Measurements from ENCODE around the gene CDKN2AIPNL.

CDKN2AIPNL gene

DNA sequence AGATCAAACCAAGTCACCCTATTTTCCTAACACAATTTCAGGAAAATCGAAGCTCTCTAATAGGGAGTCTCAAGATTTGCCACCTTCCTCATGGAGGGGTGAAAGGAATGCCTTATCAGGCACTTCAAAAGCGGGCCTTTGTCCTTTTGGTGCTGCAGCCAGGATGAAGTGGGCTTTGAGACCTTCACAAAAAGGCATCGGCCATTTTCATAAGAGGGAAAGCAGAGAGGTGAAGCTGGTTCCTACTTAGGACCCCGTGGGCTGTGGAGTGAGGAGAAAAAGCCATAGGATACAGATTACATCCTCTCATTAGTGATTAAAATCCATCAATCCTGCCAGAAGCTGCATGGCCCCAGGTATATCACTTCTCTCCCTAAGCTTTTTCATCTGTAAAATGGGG lies 859 bp downstream of the CDKN2AIPNL start:
- TF ChIP-seq, protein P1, sequence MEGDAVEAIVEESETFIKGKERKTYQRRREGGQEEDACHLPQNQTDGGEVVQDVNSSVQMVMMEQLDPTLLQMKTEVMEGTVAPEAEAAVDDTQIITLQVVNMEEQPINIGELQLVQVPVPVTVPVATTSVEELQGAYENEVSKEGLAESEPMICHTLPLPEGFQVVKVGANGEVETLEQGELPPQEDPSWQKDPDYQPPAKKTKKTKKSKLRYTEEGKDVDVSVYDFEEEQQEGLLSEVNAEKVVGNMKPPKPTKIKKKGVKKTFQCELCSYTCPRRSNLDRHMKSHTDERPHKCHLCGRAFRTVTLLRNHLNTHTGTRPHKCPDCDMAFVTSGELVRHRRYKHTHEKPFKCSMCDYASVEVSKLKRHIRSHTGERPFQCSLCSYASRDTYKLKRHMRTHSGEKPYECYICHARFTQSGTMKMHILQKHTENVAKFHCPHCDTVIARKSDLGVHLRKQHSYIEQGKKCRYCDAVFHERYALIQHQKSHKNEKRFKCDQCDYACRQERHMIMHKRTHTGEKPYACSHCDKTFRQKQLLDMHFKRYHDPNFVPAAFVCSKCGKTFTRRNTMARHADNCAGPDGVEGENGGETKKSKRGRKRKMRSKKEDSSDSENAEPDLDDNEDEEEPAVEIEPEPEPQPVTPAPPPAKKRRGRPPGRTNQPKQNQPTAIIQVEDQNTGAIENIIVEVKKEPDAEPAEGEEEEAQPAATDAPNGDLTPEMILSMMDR (IDR thresholded peaks at IDR 0.05) = no peak

DNA sequence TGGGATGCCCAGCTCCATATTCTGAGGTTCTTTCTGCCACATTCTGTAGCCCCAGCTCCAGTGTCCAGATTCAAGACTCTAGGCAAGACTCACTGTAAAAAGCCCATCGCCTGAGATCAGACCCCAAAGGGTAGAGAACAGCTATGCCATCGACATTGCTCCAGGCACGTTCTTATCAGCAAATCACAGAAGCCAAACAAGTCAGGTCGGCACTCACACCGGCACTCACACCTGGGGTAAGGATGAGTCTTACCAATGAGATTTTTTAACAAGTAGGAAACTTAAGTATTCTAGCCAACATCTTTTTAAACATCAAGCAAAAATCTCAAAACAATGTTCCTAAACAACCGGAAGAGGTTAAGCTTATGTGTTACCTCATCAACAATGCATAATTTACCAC lies 2.4 kb downstream of the CDKN2AIPNL start:
- TF ChIP-seq, protein P1 (IDR thresholded peaks at IDR 0.05) = no peak

DNA sequence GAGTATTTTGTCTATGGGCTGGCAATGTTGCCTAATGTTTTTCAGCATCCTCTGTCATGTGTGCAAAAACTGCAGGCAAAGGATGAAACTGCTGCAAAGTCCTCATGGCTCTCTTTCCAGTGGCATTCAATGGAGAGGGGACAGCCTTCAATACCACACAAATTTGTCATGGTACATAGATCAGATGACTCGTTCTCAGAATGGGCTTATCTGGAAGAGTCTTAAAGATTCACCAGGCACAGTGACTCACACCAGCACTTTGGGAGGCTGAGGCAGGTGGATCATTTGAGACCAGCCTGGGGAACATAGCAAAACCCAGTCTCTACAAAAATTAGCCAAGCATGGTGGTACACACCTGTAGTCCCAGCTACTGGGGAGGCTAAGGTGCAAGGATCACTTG lies 5.3 kb downstream of the CDKN2AIPNL start:
- TF ChIP-seq, protein P1 (IDR thresholded peaks at IDR 0.05) = no peak

DNA sequence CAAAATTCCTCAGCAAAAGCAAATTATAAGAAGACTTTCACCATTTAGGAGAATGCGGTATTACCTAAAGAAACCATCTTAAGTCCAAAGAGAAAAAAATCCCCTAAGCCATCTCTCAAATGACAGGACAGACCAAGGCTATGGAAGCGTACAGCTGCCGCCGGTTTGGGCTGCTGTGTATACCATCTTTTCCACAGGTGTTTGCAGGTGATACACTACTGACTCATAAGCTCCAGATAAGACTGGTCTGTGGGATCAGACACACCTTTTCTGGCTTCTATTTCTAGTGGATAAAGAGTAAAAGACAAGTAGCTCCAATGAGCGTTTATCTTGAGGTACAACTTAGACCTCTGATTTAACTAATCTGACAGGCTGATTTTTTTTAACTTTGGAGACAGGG lies 7.7 kb downstream of the CDKN2AIPNL start:
- TF ChIP-seq, protein P1 (IDR thresholded peaks at IDR 0.05) = no peak

DNA sequence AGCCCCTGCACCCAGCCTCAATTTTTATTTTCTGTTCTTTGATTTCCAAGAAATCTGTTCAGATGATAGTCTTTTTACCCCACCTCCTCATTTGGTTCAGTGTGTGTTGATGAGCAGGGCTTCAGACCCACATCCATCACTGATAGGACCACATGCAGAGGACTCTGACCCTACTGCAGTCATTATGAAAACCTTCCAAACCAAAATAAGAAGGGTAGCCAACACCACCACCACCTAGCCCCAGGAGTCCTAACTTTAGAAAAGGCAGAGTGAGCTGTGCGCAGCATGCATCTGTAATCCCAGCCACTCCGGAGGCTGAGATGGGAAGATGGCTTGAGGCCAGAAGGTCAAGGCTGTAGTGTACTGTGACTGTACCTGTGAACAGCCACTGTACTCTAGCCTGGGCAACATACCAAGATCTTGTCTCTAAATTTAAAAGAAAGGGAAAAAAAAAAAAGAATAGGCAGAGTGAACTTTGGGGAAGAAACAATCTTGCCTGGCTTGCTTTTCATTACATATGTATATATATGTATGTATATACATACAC lies 13.0 kb downstream of the CDKN2AIPNL start:
- TF ChIP-seq, protein P1 (IDR thresholded peaks at IDR 0.05) = no peak

DNA sequence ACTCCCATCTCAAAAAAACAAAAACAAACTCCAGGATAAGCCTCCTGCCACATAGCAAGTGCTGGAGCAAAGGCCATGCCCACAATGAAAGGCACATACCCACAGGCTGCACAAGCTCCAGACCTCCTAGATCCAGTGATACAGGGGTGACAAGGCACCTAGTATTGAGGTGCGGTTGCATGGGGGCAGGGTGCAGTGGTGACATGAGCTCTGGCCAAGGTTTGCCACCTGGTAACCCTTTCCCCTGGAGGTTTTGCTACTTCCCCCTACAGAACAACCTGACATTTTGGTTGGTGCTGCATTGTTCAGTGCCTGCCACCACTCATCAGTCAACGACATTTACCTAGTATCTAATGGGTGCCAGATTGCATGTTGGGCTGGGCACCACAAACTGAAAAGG lies 14.5 kb downstream of the CDKN2AIPNL start:
- TF ChIP-seq, protein P1 (IDR thresholded peaks at IDR 0.05) = no peak

DNA sequence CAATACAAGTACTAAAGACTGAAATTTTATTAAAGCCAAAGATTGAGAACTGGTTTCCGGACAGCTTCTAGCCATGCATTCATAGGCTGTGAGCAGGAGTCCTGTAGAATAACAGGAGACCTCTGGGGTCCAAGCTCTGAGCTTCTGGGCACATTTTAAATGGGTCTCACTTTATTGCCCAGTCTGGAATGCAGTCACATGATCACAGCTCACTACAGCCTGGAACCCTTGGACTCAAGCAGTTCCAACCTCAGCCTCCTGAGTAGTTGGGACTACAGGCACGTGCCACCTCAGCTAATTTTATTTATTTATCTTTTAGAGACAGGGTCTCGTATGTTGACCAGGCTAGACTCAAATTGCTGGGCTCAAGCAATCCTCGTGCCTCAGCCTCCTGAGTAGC lies 15.4 kb downstream of the CDKN2AIPNL start:
- TF ChIP-seq, protein P1 (IDR thresholded peaks at IDR 0.05) = no peak

DNA sequence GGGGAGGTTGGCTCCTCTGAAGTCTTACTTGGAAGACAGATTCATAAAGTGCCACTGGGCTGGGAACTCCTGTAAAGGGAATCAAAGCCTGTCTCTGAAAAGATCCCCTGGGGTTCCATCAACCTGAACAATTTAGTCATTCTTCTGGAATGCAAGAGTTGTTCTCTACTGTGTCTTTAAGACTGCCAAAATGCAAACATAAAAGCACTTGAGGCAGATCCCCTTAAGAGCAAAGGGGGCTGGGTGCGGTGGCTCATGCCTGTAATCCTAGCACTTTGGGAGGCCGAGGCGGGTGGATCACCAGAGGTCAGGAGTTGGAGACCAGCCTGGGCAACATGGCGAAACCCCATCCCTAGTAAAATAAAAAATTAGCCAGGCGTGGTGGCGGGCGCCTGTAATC lies 16.7 kb downstream of the CDKN2AIPNL start:
- TF ChIP-seq, protein P1 (IDR thresholded peaks at IDR 0.05) = no peak

Data from LNCAP (cell line).